CD1c-positive myeloid dendritic cell (primary cell): Measurements from ENCODE around the gene LYRM1.
"Not testable (repeated sequence)": the region's sequence is repeated elsewhere in the genome, so short reads cannot be mapped to it uniquely, and the experiment has no call there.

Experiments
- DNase-seq: peaks from one replicate; pipeline ENCODE4 v3.0.0-alpha.2; 2016; ENCODE audit errors: extremely low spot score

The LYRM1 gene

GRCh38 chr16:20937736-20938135 lies 37.2 kb downstream of the LYRM1 start:
- DNase-seq = no peak

GRCh38 chr16:20938426-20938825 lies 37.9 kb downstream of the LYRM1 start:
- peak; percentile 80 for DNase-seq

GRCh38 chr16:20939611-20940010 lies 39.0 kb downstream of the LYRM1 start:
- peak; percentile 85 for DNase-seq

- DNase-seq = peak; percentile 70
These were observed 40.5 kb downstream of the LYRM1 start for GRCh38 chr16:20940871-20941635.

GRCh38 chr16:20941636-20941926 lies 41.0 kb downstream of the LYRM1 start:
- DNase-seq = no peak

- peak; percentile 67 for DNase-seq
These were observed 41.7 kb downstream of the LYRM1 start for GRCh38 chr16:20942256-20942655.

- peak; percentile 84 for DNase-seq
These were observed 44.4 kb downstream of the LYRM1 start for GRCh38 chr16:20944861-20945574.

- DNase-seq = not testable (repeated sequence)
These were observed 45.0 kb downstream of the LYRM1 start for GRCh38 chr16:20945575-20945875.

- DNase-seq = no peak
These were observed 45.6 kb downstream of the LYRM1 start for GRCh38 chr16:20946015-20946629.

- no peak for DNase-seq
These were observed 47.9 kb downstream of the LYRM1 start for GRCh38 chr16:20948444-20948843.

- no peak for DNase-seq
These were observed 49.1 kb downstream of the LYRM1 start for GRCh38 chr16:20949660-20950059.

- no peak for DNase-seq
These were observed 49.7 kb downstream of the LYRM1 start for GRCh38 chr16:20950294-20950693.

- no peak for DNase-seq
These were observed 51.8 kb downstream of the LYRM1 start for GRCh38 chr16:20952139-20952920.

- DNase-seq = no peak
These were observed 54.0 kb downstream of the LYRM1 start for GRCh38 chr16:20954574-20954973.

GRCh38 chr16:20956319-20956718 lies 55.7 kb downstream of the LYRM1 start:
- DNase-seq = no peak

- no peak for DNase-seq
These were observed 56.6 kb downstream of the LYRM1 start for GRCh38 chr16:20957153-20957552.

- DNase-seq = no peak
These were observed 60.3 kb downstream of the LYRM1 start for GRCh38 chr16:20960899-20961298.

- no peak for DNase-seq
These were observed 68.2 kb downstream of the LYRM1 start for GRCh38 chr16:20968765-20969164.

GRCh38 chr16:20969386-20969785 lies 68.8 kb downstream of the LYRM1 start:
- no peak for DNase-seq

GRCh38 chr16:20971401-20971800 lies 70.8 kb downstream of the LYRM1 start:
- DNase-seq = no peak

GRCh38 chr16:20973201-20973600 lies 72.6 kb downstream of the LYRM1 start:
- DNase-seq = not testable (repeated sequence)
